ENCODE measurements around the gene ANXA2.

Gene ANXA2

DNA sequence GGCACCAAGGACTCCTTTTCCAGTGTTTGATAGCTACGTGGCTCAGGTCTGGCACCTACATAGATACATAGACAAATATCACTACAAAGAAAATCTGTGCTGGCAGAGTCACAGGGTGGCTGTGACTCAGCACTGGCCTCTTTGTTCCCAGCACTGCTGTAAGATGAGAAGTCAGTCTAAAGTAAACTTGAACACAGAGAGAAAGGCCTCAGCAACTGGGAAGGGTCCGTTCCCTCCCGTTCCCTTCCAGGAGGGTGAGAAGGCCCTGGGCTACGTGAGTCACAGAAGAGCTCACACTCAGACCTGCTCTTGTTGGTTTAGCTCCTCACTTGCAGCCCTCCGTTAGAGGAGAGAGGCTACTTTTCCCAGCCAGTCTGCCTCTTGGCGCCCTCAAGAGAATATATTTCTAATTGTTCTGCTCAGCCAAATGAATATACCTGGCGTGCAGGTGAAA is 23.1 kb downstream of the ANXA2 start:
- Histone ChIP-seq H3K36me3 (ENCODE audit: insufficient read depth, low read length) (peaks cover 69% of the 10 kb centered on the region), H3K9ac (ENCODE audit: low read depth, low read length) (peak overlapping the region; percentile 58), H3K27me3 (ENCODE audit: insufficient read depth, low read length) (no peaks in the 10 kb centered on the region), H3K4me3 (ENCODE audit: low read length) (no peak overlapping the region), H3K27ac (ENCODE audit: low read depth, low read length) (peak overlapping the region; percentile 63), H3K4me1 (ENCODE audit: insufficient read depth, low read length) (peaks cover 25% of the 10 kb centered on the region), H3K9me3 (ENCODE audit: insufficient read depth, low read depth, low read length) (no peaks in the 10 kb centered on the region)
- WGBS: 34% methylated on average over 7 of the region's 7 CpGs

DNA sequence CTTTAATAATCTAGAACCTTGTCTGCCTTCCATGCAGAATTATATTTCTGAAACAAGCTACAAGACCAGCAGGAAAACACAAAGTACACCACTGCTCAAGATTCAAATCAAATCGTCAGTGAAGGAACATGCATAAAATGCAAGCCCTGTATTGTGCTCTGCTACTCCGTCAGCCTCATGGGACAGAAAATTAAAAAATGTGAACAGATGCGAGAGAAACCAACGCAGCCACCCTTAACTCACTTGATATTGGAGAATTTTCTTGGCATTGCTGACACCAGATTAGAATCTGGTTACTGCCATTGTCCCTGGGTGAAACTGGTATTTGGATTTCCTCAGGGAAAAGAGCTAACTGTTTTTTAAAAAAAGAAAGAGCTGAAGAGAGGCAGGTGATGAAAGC is 23.6 kb downstream of the ANXA2 start:
- no peaks in the 10 kb centered on the region for H3K9me3 ChIP-seq (ENCODE audit: insufficient read depth, low read depth, low read length)
- H3K27ac ChIP-seq (ENCODE audit: low read depth, low read length): peak overlapping the region; percentile 63
- H3K36me3 ChIP-seq (ENCODE audit: insufficient read depth, low read length): peaks cover 69% of the 10 kb centered on the region
- H3K27me3 ChIP-seq (ENCODE audit: insufficient read depth, low read length): no peaks in the 10 kb centered on the region
- H3K4me1 ChIP-seq (ENCODE audit: insufficient read depth, low read length): peaks cover 25% of the 10 kb centered on the region
- peak overlapping the region; percentile 58 for H3K9ac ChIP-seq (ENCODE audit: low read depth, low read length)
- 89% methylated on average over 4 of the region's 4 CpGs for WGBS
- H3K4me3 ChIP-seq (ENCODE audit: low read length): no peak overlapping the region

DNA sequence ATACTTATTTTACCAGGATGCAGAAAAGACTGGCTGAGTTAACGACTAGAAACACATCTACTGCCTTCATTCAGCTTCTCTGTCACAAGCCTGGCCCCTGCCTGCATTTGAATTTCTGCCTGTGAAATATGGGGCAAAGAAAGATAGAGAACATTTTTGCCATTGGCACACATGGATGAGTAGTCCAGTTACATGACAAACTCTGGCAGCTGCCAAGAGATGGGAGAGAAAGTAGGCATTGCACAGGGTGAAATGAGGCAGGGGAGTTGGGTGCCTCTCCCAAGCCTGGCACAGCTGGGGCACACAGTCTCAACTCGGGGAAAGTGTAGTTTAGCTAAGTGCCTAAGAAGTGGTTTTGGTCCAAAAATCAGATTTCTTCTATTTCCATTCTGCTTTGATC is 24.0 kb downstream of the ANXA2 start:
- no peaks in the 10 kb centered on the region for H3K9me3 ChIP-seq (ENCODE audit: insufficient read depth, low read depth, low read length)
- H3K27me3 ChIP-seq (ENCODE audit: insufficient read depth, low read length): no peaks in the 10 kb centered on the region
- H3K4me1 ChIP-seq (ENCODE audit: insufficient read depth, low read length): peaks cover 25% of the 10 kb centered on the region
- H3K9ac ChIP-seq (ENCODE audit: low read depth, low read length): no peak overlapping the region
- H3K4me3 ChIP-seq (ENCODE audit: low read length): no peak overlapping the region
- H3K27ac ChIP-seq (ENCODE audit: low read depth, low read length): no peak overlapping the region; the same call in none of the 2 replicates
- peaks cover 72% of the 10 kb centered on the region for H3K36me3 ChIP-seq (ENCODE audit: insufficient read depth, low read length)
- WGBS: 92% methylated on average over 2 of the region's 2 CpGs

DNA sequence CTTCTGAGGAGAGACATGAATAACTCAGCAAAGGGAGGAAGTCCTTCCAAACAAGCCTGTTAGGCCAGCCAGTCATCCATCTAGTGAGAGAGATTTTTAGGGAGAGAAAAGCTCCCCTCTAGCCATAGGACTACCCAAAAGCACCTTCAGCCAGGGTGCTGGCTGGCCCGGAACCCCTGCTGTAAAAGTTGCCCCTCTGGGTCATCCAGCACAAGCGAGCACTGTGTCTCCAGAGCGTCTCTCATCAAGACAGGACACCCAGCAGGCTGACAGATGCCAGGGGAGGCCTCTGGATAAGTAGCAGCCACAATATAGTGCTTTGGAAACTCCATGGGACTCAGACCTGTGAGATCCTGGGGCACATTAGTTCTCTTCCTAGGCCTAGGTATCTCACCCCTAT is 24.5 kb downstream of the ANXA2 start:
- no peak overlapping the region for H3K9ac ChIP-seq (ENCODE audit: low read depth, low read length)
- H3K4me3 ChIP-seq (ENCODE audit: low read length): no peak overlapping the region
- H3K9me3 ChIP-seq (ENCODE audit: insufficient read depth, low read depth, low read length): no peaks in the 10 kb centered on the region
- H3K4me1 ChIP-seq (ENCODE audit: insufficient read depth, low read length): peaks cover 25% of the 10 kb centered on the region
- H3K27me3 ChIP-seq (ENCODE audit: insufficient read depth, low read length): no peaks in the 10 kb centered on the region
- peaks cover 74% of the 10 kb centered on the region for H3K36me3 ChIP-seq (ENCODE audit: insufficient read depth, low read length)
- no peak overlapping the region for H3K27ac ChIP-seq (ENCODE audit: low read depth, low read length)
- 96% methylated on average over 3 of the region's 3 CpGs for WGBS

DNA sequence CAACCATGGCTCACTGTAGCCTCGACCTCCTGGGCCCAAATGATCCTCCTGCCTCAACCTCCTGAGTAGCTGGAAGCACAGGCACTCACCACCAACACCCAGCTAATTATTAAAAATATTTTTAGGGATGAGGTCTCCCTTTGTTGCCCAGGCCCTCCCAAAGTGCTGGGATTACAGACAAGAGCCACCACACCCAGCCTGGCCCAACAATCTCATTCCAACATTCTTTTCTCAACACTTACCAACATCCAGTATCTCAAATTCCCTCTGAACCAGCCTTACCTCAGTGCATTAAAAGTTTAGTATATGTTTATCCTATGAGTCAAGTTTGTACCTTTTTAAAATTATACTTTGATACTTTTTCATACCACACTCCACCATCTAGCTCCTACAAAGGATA is 25.0 kb downstream of the ANXA2 start:
- peaks cover 25% of the 10 kb centered on the region for H3K4me1 ChIP-seq (ENCODE audit: insufficient read depth, low read length)

DNA sequence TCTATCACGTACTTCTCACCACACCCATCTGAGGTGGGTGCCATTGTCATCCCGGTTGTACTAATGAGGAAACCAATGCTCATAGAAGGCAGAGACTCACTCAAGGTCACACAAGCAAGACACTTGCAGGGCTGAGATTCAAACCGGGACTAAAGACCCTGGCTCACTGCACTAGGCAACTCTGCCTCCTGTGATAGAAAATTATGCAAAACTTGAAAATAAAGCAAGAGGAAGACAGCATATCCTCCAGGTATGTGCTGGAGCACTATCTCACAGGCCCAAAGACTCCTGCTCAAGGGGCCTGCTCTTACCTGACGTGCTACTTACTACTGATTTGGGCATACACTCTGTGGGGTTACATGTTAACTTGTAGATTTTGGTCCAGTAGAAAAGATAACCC is 25.6 kb downstream of the ANXA2 start:
- H3K4me3 ChIP-seq (ENCODE audit: low read length): no peak overlapping the region
- H3K27me3 ChIP-seq (ENCODE audit: insufficient read depth, low read length): no peaks in the 10 kb centered on the region
- H3K27ac ChIP-seq (ENCODE audit: low read depth, low read length): no peak overlapping the region
- H3K9me3 ChIP-seq (ENCODE audit: insufficient read depth, low read depth, low read length): no peaks in the 10 kb centered on the region
- 94% methylated on average over 4 of the region's 4 CpGs for WGBS
- no peak overlapping the region for H3K9ac ChIP-seq (ENCODE audit: low read depth, low read length)
- peaks cover 25% of the 10 kb centered on the region for H3K4me1 ChIP-seq (ENCODE audit: insufficient read depth, low read length)
- peaks cover 67% of the 10 kb centered on the region for H3K36me3 ChIP-seq (ENCODE audit: insufficient read depth, low read length)

More for the DNA sequence above, 25.0 kb downstream of the ANXA2 start:
- Histone ChIP-seq H3K27me3 (ENCODE audit: insufficient read depth, low read length) (no peaks in the 10 kb centered on the region), H3K9me3 (ENCODE audit: insufficient read depth, low read depth, low read length) (no peaks in the 10 kb centered on the region), H3K27ac (ENCODE audit: low read depth, low read length) (no peak overlapping the region), H3K36me3 (ENCODE audit: insufficient read depth, low read length) (peaks cover 71% of the 10 kb centered on the region), H3K4me3 (ENCODE audit: low read length) (no peak overlapping the region), H3K9ac (ENCODE audit: low read depth, low read length) (no peak overlapping the region)
- WGBS: 90% methylated on average over 1 of the region's 1 CpG

DNA sequence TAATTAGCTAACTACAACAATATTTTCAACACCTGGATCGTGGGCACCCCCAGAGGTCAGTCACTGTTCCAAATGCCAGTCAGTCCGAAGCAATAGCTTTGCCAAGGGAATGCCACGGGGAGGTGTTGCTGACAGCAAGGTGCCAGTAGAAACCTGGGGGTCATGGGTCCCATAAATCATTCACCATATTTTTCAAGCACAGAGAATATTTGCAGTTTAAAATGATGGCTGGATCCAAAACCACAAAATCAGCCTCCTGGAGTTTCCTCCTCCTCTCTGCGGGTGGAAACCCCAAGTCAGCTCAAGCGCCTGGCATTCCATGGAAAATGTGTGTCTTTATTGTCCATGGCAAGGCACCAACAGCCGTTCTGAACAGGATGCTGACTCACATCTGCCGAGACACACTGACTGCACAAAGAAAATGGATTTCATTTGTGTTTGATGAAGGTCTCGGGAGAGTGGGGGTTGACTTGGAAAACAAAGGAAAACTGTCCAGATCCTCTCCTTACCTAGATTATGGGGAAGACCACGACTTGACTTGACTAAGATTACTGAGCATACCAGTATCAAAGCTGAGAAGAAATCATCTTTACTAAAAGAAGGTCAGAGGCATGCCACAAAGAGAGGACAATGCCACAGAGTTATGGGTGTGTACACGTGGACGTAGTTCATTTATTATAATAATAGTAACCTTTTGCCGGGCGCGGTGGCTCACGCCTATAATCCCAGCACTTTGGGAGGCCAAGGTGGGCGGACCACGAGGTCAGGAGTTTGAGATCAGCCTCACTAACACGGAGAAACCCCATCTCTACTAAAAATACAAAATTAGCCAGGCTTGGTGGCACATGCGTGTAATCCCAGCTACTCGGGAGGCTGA is 26.4 kb downstream of the ANXA2 start:
- Histone ChIP-seq H3K36me3 (ENCODE audit: insufficient read depth, low read length) (peaks cover 59% of the 10 kb centered on the region), H3K27ac (ENCODE audit: low read depth, low read length) (no peak overlapping the region), H3K27me3 (ENCODE audit: insufficient read depth, low read length) (no peaks in the 10 kb centered on the region), H3K4me3 (ENCODE audit: low read length) (no peak overlapping the region), H3K4me1 (ENCODE audit: insufficient read depth, low read length) (peaks cover 20% of the 10 kb centered on the region), H3K9me3 (ENCODE audit: insufficient read depth, low read depth, low read length) (no peaks in the 10 kb centered on the region), H3K9ac (ENCODE audit: low read depth, low read length) (no peak overlapping the region)
- WGBS: 93% methylated on average over 20 of the region's 20 CpGs

DNA sequence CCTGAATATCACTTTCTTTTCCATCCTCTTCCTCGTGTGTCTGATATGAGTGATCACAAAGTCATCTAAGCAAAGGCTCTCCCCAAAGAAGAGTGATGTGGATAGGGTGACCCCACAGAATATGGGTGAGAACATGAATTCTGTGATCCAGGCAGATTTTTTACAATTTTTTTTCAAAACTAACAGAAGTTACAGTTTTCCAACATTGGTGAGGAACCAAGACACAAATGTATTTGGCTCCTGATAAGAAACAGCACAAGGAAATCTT is 27.0 kb downstream of the ANXA2 start:
- WGBS: 100% methylated on average over 1 of the region's 1 CpG
- H3K27ac ChIP-seq (ENCODE audit: low read depth, low read length): no peak overlapping the region
- no peaks in the 10 kb centered on the region for H3K27me3 ChIP-seq (ENCODE audit: insufficient read depth, low read length)
- H3K4me1 ChIP-seq (ENCODE audit: insufficient read depth, low read length): peaks cover 19% of the 10 kb centered on the region
- H3K9ac ChIP-seq (ENCODE audit: low read depth, low read length): no peak overlapping the region
- peaks cover 57% of the 10 kb centered on the region for H3K36me3 ChIP-seq (ENCODE audit: insufficient read depth, low read length)
- H3K4me3 ChIP-seq (ENCODE audit: low read length): no peak overlapping the region
- H3K9me3 ChIP-seq (ENCODE audit: insufficient read depth, low read depth, low read length): no peaks in the 10 kb centered on the region

DNA sequence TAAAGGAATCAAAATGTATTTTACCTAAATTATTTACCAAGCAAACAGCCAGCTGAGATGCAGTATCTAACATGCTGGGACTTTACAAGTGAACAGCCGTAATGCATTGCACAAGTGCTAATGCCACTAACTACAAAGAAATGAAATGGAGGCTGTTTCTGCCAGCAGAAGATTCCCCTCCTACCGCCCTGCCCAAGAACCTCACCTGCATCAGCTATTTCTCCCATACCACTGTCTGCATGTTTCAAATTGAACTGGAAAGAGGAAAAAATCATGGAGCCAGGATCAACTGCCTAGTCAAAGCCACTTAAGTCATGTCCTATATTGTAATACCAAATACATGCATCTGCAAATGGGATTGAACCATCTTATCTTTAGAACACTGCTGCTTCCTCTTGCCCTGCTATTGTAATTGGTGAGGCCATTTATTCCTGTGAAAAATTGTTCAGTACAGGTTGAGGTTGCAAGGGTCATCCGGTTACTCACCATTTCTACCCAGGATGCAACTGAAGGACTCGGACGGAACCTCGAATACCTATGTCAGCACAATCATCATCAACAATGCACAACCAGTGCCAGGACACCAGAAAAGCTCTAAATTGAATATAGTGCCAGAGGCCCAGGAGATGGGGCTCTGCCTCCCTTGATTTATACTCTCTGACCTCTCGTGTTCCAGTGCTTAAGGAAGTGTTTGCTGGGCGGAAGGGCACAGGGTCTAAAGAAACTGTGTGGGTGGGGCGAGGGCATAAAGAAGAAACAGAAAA is 27.5 kb downstream of the ANXA2 start:
- no peaks in the 10 kb centered on the region for H3K9me3 ChIP-seq (ENCODE audit: insufficient read depth, low read depth, low read length)
- no peaks in the 10 kb centered on the region for H3K27me3 ChIP-seq (ENCODE audit: insufficient read depth, low read length)
- no peak overlapping the region for H3K4me3 ChIP-seq (ENCODE audit: low read length)
- H3K36me3 ChIP-seq (ENCODE audit: insufficient read depth, low read length): peaks cover 60% of the 10 kb centered on the region
- no peak overlapping the region for H3K9ac ChIP-seq (ENCODE audit: low read depth, low read length)
- WGBS: 96% methylated on average over 9 of the region's 9 CpGs
- H3K27ac ChIP-seq (ENCODE audit: low read depth, low read length): no peak overlapping the region
- H3K4me1 ChIP-seq (ENCODE audit: insufficient read depth, low read length): peaks cover 14% of the 10 kb centered on the region

DNA sequence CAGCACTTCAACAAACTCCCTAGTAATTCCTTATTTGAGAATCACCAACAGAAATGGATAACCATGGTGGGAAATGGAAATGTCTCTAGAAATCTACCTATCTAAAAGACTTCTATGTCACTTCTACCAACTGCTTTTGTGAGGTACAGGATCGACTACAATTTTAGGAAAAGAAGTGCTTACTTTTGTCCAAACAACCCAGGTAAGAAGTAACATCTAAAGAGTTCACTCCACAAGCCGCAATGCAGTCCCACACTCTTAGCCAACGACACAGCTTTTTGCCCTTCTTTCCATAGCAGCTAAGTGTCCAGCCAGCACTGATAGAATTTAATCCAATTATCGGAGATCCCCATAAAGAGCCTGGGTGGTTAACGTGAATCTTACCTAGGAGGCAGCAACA is 28.1 kb downstream of the ANXA2 start:
- H3K36me3 ChIP-seq (ENCODE audit: insufficient read depth, low read length): peaks cover 65% of the 10 kb centered on the region
- H3K9ac ChIP-seq (ENCODE audit: low read depth, low read length): no peak overlapping the region
- 96% methylated on average over 5 of the region's 5 CpGs for WGBS
- no peaks in the 10 kb centered on the region for H3K27me3 ChIP-seq (ENCODE audit: insufficient read depth, low read length)
- H3K9me3 ChIP-seq (ENCODE audit: insufficient read depth, low read depth, low read length): no peaks in the 10 kb centered on the region
- H3K4me1 ChIP-seq (ENCODE audit: insufficient read depth, low read length): peaks cover 9% of the 10 kb centered on the region
- no peak overlapping the region for H3K27ac ChIP-seq (ENCODE audit: low read depth, low read length)
- no peak overlapping the region for H3K4me3 ChIP-seq (ENCODE audit: low read length)

DNA sequence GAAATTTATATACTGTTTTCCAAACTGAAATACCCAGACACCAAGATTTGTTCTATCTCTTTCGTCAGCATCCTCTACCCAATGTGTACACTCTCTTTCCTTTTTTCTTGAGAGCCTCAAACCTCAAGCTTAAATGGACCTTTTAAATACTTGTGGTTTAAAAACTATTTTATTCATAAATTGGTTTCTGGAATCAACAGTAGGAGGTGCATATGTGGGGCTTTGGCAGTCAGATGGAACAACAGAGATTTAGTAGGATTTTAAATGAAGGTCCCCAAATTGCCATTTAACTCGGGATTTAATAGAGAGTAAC is 33.2 kb downstream of the ANXA2 start:
- 78% methylated on average over 2 of the region's 2 CpGs for WGBS
- peaks cover 68% of the 10 kb centered on the region for H3K36me3 ChIP-seq (ENCODE audit: insufficient read depth, low read length)

More for the DNA sequence above, 33.2 kb downstream of the ANXA2 start:
- Histone ChIP-seq H3K27ac (ENCODE audit: low read depth, low read length) (no peak overlapping the region), H3K27me3 (ENCODE audit: insufficient read depth, low read length) (no peaks in the 10 kb centered on the region), H3K4me1 (ENCODE audit: insufficient read depth, low read length) (no peaks in the 10 kb centered on the region; the same call in 1 of the 2 replicates), H3K4me3 (ENCODE audit: low read length) (no peak overlapping the region), H3K9ac (ENCODE audit: low read depth, low read length) (no peak overlapping the region), H3K9me3 (ENCODE audit: insufficient read depth, low read depth, low read length) (no peaks in the 10 kb centered on the region)

All from HUES64 (cell line).